GM21423 (cell line): Measurements from ENCODE around the gene POLR2L.

ENCODE experiments used
- ATAC-seq: cut with Tn5 transposase; IDR thresholded peaks from one replicate; pipeline ENCODE4 v1.9.1; 2021; ENCODE audit warnings: mild to moderate bottlenecking, moderate library complexity; ENCODE audit not compliant: unreplicated experiment

POLR2L gene

GRCh38 chr11:855796-856195 is 13.5 kb upstream of the POLR2L start:
- no peak for ATAC-seq

- no peak for ATAC-seq
Measured at GRCh38 chr11:855330-855674, 13.0 kb upstream of the POLR2L start.

- no peak for ATAC-seq
Measured at GRCh38 chr11:854601-855329, 12.4 kb upstream of the POLR2L start.

GRCh38 chr11:853682-854448 is 11.5 kb upstream of the POLR2L start:
- ATAC-seq = no peak

- ATAC-seq = no peak
Measured at GRCh38 chr11:852762-853161, 10.4 kb upstream of the POLR2L start.

GRCh38 chr11:850775-851763 is 8.7 kb upstream of the POLR2L start:
- ATAC-seq = no peak

GRCh38 chr11:849951-850774 is 7.8 kb upstream of the POLR2L start:
- no peak for ATAC-seq

GRCh38 chr11:849104-849824 is 6.9 kb upstream of the POLR2L start:
- no peak for ATAC-seq

GRCh38 chr11:848380-848931 is 6.1 kb upstream of the POLR2L start:
- no peak for ATAC-seq

- ATAC-seq = no peak
Measured at GRCh38 chr11:847876-848275, 5.5 kb upstream of the POLR2L start.

GRCh38 chr11:846496-847098 is 4.3 kb upstream of the POLR2L start:
- no peak for ATAC-seq

GRCh38 chr11:845872-846495 is 3.7 kb upstream of the POLR2L start:
- no peak for ATAC-seq

GRCh38 chr11:844693-845644 is 2.6 kb upstream of the POLR2L start:
- ATAC-seq = no peak

- ATAC-seq = no peak
Measured at GRCh38 chr11:843818-844692, 1.7 kb upstream of the POLR2L start.

GRCh38 chr11:843086-843734 is 881 bp upstream of the POLR2L start:
- no peak for ATAC-seq

- ATAC-seq = peak; percentile 17
Measured at GRCh38 chr11:841981-842369, 354 bp downstream of the POLR2L start.
